ENCODE measurements around the gene LIPC.

DNA sequence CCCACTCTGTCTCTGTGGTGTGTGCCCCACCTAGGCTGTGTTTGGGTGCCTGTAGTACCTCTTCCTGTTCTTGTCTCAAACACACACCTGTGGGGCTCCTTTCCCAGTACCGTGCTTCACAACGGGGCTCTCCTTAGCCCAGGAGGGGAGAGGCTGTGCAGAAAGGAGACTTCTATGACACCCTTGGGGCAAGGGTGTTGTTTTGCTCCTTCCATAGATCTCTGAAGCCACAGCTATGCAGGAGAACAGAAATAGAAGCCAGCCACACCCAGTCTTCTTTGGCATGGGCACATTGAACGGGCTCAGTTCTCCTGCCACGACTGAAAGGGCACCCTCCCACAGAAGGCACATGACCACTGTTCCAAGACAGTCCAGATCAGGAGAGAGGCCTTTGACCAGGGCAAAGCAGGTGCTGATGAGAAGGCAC, 74.3 kb downstream of the LIPC start:
- TF ChIP-seq, protein P1, sequence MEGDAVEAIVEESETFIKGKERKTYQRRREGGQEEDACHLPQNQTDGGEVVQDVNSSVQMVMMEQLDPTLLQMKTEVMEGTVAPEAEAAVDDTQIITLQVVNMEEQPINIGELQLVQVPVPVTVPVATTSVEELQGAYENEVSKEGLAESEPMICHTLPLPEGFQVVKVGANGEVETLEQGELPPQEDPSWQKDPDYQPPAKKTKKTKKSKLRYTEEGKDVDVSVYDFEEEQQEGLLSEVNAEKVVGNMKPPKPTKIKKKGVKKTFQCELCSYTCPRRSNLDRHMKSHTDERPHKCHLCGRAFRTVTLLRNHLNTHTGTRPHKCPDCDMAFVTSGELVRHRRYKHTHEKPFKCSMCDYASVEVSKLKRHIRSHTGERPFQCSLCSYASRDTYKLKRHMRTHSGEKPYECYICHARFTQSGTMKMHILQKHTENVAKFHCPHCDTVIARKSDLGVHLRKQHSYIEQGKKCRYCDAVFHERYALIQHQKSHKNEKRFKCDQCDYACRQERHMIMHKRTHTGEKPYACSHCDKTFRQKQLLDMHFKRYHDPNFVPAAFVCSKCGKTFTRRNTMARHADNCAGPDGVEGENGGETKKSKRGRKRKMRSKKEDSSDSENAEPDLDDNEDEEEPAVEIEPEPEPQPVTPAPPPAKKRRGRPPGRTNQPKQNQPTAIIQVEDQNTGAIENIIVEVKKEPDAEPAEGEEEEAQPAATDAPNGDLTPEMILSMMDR (optimal IDR thresholded peaks at IDR 0.05 in 1 of 3, IDR thresholded peaks at IDR 0.05 in 1 of 3, conservative IDR thresholded peaks at IDR 0.05 in 1 of 3; ENCODE audit: extremely low read depth in 1 of 3, insufficient read depth in 2 of 3, low read length in 3 of 3), result no peak
- TF ChIP-seq EZH2 (IDR thresholded peaks at IDR 0.05; ENCODE audit: low read length), result no peak
